Suprapubic skin (tissue), 4 donors: ENCODE measurements around the gene WFDC2. TPM values are rescaled to one million over a fixed set of nuclear protein-coding genes. Genes with fewer than 3 reads are reported as not detected.
A peak's percentile ranks its signal among the peaks of the same experiment; 100 is the strongest.

ENCODE experiments used
- DNase-seq, 2 donors: peaks; one replicate each; pipeline ENCODE4 v3.0.0-alpha.2; 2019; ENCODE audit warnings: low spot score in 2 of 2
- H3K27ac ChIP-seq: fragments of 200-600 bp; sonication (generic); one replicate; pipeline ENCODE4 v1.5.1; 2019
- H3K27me3 ChIP-seq: fragments of 200-600 bp; sonication (generic); one replicate; pipeline ENCODE4 v1.5.1; 2019
- H3K36me3 ChIP-seq: fragments of 200-600 bp; sonication (generic); one replicate; pipeline ENCODE4 v1.5.1; 2019
- H3K4me1 ChIP-seq: fragments of 200-600 bp; sonication (generic); one replicate; pipeline ENCODE4 v1.5.1; 2019
- H3K4me3 ChIP-seq: fragments of 200-600 bp; sonication (generic); one replicate; pipeline ENCODE4 v1.5.1; 2019; ENCODE audit warnings: mild to moderate bottlenecking
- H3K9me3 ChIP-seq: fragments of 200-600 bp; sonication (generic); one replicate; pipeline ENCODE4 v1.5.1; 2019
- CTCF ChIP-seq, 2 donors: fragments of 200-600 bp in 1 of 2; fragments of 450-650 bp in 1 of 2; sonication (generic) in 1 of 2; IDR thresholded peaks; one replicate each; pipeline ENCODE4 v1.5.1; 2016 to 2019; ENCODE audit warnings: antibody characterized with exemption in 2 of 2, mild to moderate bottlenecking in 1 of 2, moderate library complexity in 1 of 2
- EP300 ChIP-seq: sonication (generic); formaldehyde crosslinking; IDR thresholded peaks from one replicate; pipeline ENCODE4 v1.6.1; 2017; ENCODE audit warnings: antibody characterized with exemption
- POLR2A ChIP-seq, 2 donors: fragments of 450-650 bp; IDR thresholded peaks; one replicate each; pipeline ENCODE4 v1.6.1; 2017; ENCODE audit warnings: antibody characterized with exemption in 2 of 2, mild to moderate bottlenecking in 2 of 2, moderate library complexity in 2 of 2
- POLR2AphosphoS5 ChIP-seq, 3 donors: sonication (generic); formaldehyde crosslinking; IDR thresholded peaks; one replicate each; pipeline ENCODE4 v1.6.1; 2017; ENCODE audit warnings: antibody characterized with exemption in 3 of 3
- whole genome bisulfite sequencing: methylation state at CpG from one replicate; pipeline ENCODE4 v1.1.5; 2018; 5-methylcytosine and 5-hydroxymethylcytosine counted together
- total RNA-seq, 4 donors: library from RNA; depleted of rRNA; stranded (reverse); fragments of >200 nt; gene quantifications; one replicate each; pipeline ENCODE4 v1.1.0, GENCODE V29; 2016

Gene WFDC2
- total RNA-seq, 4 donors from 2014 or later, result 29.6 to 58.0 (median 34.1) TPM

GRCh38 chr20:45445805-45446562 is 23.6 kb upstream of the WFDC2 start:
- Histone ChIP-seq H3K27me3 (no peaks in the 10 kb centered on the region), H3K36me3 (no peaks in the 10 kb centered on the region), H3K4me3 (no peak overlapping the region), H3K27ac (no peak overlapping the region), H3K9me3 (no peaks in the 10 kb centered on the region), H3K4me1 (no peaks in the 10 kb centered on the region)
- no peak for DNase-seq
- WGBS, result 71% methylated on average over 7 of the region's 7 CpGs
- no peak for TF ChIP-seq EP300
- peak in 1 of 2 donors; percentile 35 for TF ChIP-seq CTCF (IDR thresholded peaks at IDR 0.05)

GRCh38 chr20:45448270-45448669 is 21.3 kb upstream of the WFDC2 start:
- Histone ChIP-seq H3K27me3 (no peaks in the 10 kb centered on the region), H3K36me3 (no peaks in the 10 kb centered on the region), H3K9me3 (no peaks in the 10 kb centered on the region), H3K4me3 (no peak overlapping the region), H3K27ac (no peak overlapping the region), H3K4me1 (no peaks in the 10 kb centered on the region)
- WGBS, result 70% methylated on average over 6 of the region's 6 CpGs
- no peak for TF ChIP-seq CTCF (IDR thresholded peaks at IDR 0.05)
- TF ChIP-seq POLR2AphosphoS5 (IDR thresholded peaks at IDR 0.05), result no peak
- no peak for TF ChIP-seq POLR2A (IDR thresholded peaks at IDR 0.05)
- TF ChIP-seq EP300, result no peak
- DNase-seq, result no peak

GRCh38 chr20:45449528-45449927 is 20.0 kb upstream of the WFDC2 start:
- TF ChIP-seq POLR2AphosphoS5 (IDR thresholded peaks at IDR 0.05) (no peak), POLR2A (IDR thresholded peaks at IDR 0.05) (no peak), CTCF (IDR thresholded peaks at IDR 0.05) (no peak), EP300 (no peak)
- Histone ChIP-seq H3K27me3 (no peaks in the 10 kb centered on the region), H3K4me1 (no peaks in the 10 kb centered on the region), H3K36me3 (no peaks in the 10 kb centered on the region), H3K27ac (no peak overlapping the region), H3K9me3 (no peaks in the 10 kb centered on the region), H3K4me3 (no peak overlapping the region)
- DNase-seq, result no peak
- WGBS, result 80% methylated on average over 3 of the region's 3 CpGs

GRCh38 chr20:45450097-45450818 is 19.3 kb upstream of the WFDC2 start:
- Histone ChIP-seq H3K9me3 (no peaks in the 10 kb centered on the region), H3K27ac (no peak overlapping the region), H3K36me3 (no peaks in the 10 kb centered on the region), H3K4me1 (no peaks in the 10 kb centered on the region), H3K4me3 (no peak overlapping the region), H3K27me3 (no peaks in the 10 kb centered on the region)
- DNase-seq, result no peak
- WGBS, result 69% methylated on average over 4 of the region's 5 CpGs
- TF ChIP-seq POLR2A (IDR thresholded peaks at IDR 0.05) (no peak), POLR2AphosphoS5 (IDR thresholded peaks at IDR 0.05) (no peak), CTCF (IDR thresholded peaks at IDR 0.05) (peak; percentile 18 to 30), EP300 (no peak)

- Histone ChIP-seq H3K9me3 (no peaks in the 10 kb centered on the region), H3K4me3 (no peak overlapping the region), H3K4me1 (no peaks in the 10 kb centered on the region), H3K27me3 (no peaks in the 10 kb centered on the region), H3K36me3 (no peaks in the 10 kb centered on the region), H3K27ac (no peak overlapping the region)
- TF ChIP-seq EP300 (no peak), POLR2AphosphoS5 (IDR thresholded peaks at IDR 0.05) (no peak), POLR2A (IDR thresholded peaks at IDR 0.05) (no peak), CTCF (IDR thresholded peaks at IDR 0.05) (no peak)
- DNase-seq, result no peak
- 86% methylated on average over 4 of the region's 4 CpGs for WGBS
Observed at GRCh38 chr20:45452238-45452637, 17.3 kb upstream of the WFDC2 start.
